Liver (tissue), 9 donors: ENCODE measurements around the gene ECSCR. TPM values are rescaled to one million over a fixed set of nuclear protein-coding genes. Genes with fewer than 3 reads are reported as not detected.

ENCODE experiments used
- DNase-seq: peaks from one replicate; pipeline ENCODE4 v3.0.0-alpha.2; 2017; ENCODE audit warnings: low spot score
- H3K27ac ChIP-seq, 2 donors: one replicate each; pipeline ENCODE4 v1.7.0; 2013; ENCODE audit warnings: inconsistent platforms in 2 of 2, low read length in 2 of 2, control low read depth in 1 of 2, low read depth in 1 of 2, mild to moderate bottlenecking in 1 of 2
- H3K27me3 ChIP-seq, 4 donors: one replicate each; pipeline versions ENCODE4 v1.6.1 to v1.7.0; 2013; ENCODE audit warnings: low read length in 3 of 4, inconsistent platforms in 1 of 4, mild to moderate bottlenecking in 1 of 4, moderate library complexity in 1 of 4; ENCODE audit not compliant: control insufficient read depth in 4 of 4, insufficient read depth in 4 of 4
- H3K36me3 ChIP-seq, 4 donors: one replicate each; pipeline versions ENCODE4 v1.6.1 to v1.7.0; 2013; ENCODE audit warnings: low read length in 3 of 4, mild to moderate bottlenecking in 3 of 4, low read depth in 1 of 4, moderate library complexity in 1 of 4; ENCODE audit not compliant: control insufficient read depth in 4 of 4, insufficient read depth in 3 of 4
- H3K4me1 ChIP-seq, 4 donors: one replicate each; pipeline versions ENCODE4 v1.6.1 to v1.7.0; 2013; ENCODE audit warnings: low read length in 3 of 4, mild to moderate bottlenecking in 3 of 4, moderate library complexity in 1 of 4; ENCODE audit not compliant: control insufficient read depth in 4 of 4, insufficient read depth in 4 of 4
- H3K4me3 ChIP-seq, 3 donors: one replicate each; pipeline versions ENCODE4 v1.6.1 to v1.7.0; 2013; ENCODE audit warnings: low read length in 3 of 3, control low read depth in 1 of 3, low read depth in 1 of 3, mild to moderate bottlenecking in 1 of 3
- H3K9ac ChIP-seq, 2 donors: one replicate each; pipeline ENCODE4 v1.7.0; 2013; ENCODE audit warnings: low read length in 2 of 2, mild to moderate bottlenecking in 2 of 2, moderate library complexity in 2 of 2, control low read depth in 1 of 2, low read depth in 1 of 2
- H3K9me3 ChIP-seq, 4 donors: one replicate each; pipeline versions ENCODE4 v1.6.1 to v1.7.0; 2013; ENCODE audit warnings: low read length in 3 of 4; ENCODE audit not compliant: control insufficient read depth in 4 of 4
- ATF3 ChIP-seq: IDR thresholded peaks from 2 replicates; pipeline ENCODE4 v1.6.1; 2016; ENCODE audit warnings: antibody characterized with exemption
- CTCF ChIP-seq: fragments of 150-350 bp; IDR thresholded peaks from 2 replicates; pipeline ENCODE4 v1.5.1; 2017; ENCODE audit warnings: improper control_type of control experiment, low read depth, low read length; ENCODE audit not compliant: missing input control
- EGR1 ChIP-seq, 2 donors: IDR thresholded peaks; 2 replicates each; pipeline ENCODE4 v1.6.1; 2016 to 2018; ENCODE audit warnings: antibody characterized with exemption in 2 of 2, low read depth in 2 of 2
- FOXA1 ChIP-seq: IDR thresholded peaks from 2 replicates; pipeline ENCODE4 v1.6.1; 2016; ENCODE audit warnings: antibody characterized with exemption
- FOXA2 ChIP-seq: IDR thresholded peaks from 2 replicates; pipeline ENCODE4 v1.6.1; 2016; ENCODE audit warnings: antibody characterized with exemption
- HNF4A ChIP-seq, 2 donors: conservative IDR thresholded peaks; 2 replicates each; pipeline ENCODE4 v1.6.1; 2016; ENCODE audit warnings: antibody characterized with exemption in 2 of 2, mild to moderate bottlenecking in 2 of 2
- HNF4G ChIP-seq: IDR thresholded peaks from 2 replicates; pipeline ENCODE4 v1.6.1; 2016; ENCODE audit warnings: antibody characterized with exemption
- JUND ChIP-seq, 2 donors: IDR thresholded peaks; 2 replicates each; pipeline ENCODE4 v1.6.1; 2016; ENCODE audit warnings: antibody characterized with exemption in 2 of 2
- NR2F2 ChIP-seq: IDR thresholded peaks from 2 replicates; pipeline ENCODE4 v1.6.1; 2016; ENCODE audit warnings: antibody characterized with exemption
- RAD21 ChIP-seq, 2 donors: IDR thresholded peaks; 2 replicates each; pipeline ENCODE4 v1.6.1; 2016; ENCODE audit warnings: antibody characterized with exemption in 2 of 2, mild to moderate bottlenecking in 2 of 2
- RXRA ChIP-seq, 2 donors: IDR thresholded peaks; 2 replicates each; pipeline ENCODE4 v1.6.1; 2017 to 2018; ENCODE audit warnings: antibody characterized with exemption in 2 of 2, mild to moderate bottlenecking in 1 of 2
- SP1 ChIP-seq: IDR thresholded peaks from 2 replicates; pipeline ENCODE4 v1.6.1; 2018; ENCODE audit warnings: antibody characterized with exemption, mild to moderate bottlenecking
- TAF1 ChIP-seq: conservative IDR thresholded peaks from 2 replicates; pipeline ENCODE4 v1.6.1; 2016; ENCODE audit warnings: antibody characterized with exemption, mild to moderate bottlenecking
- YY1 ChIP-seq: IDR thresholded peaks from 2 replicates; pipeline ENCODE4 v1.6.1; 2016; ENCODE audit warnings: antibody characterized with exemption, mild to moderate bottlenecking
- WGBS: extraction: QIAGEN DNeasy Blood & Tissue Kit; methylation state at CpG from one replicate; pipeline ENCODE4 v1.1.7; 2013; 5-methylcytosine and 5-hydroxymethylcytosine counted together
- polyA plus RNA-seq, 2 donors: library from polyadenylated mRNA; stranded (reverse) in 1 of 2; unstranded in 1 of 2; fragments of 200-250 nt in 1 of 2; fragments of >200 nt in 1 of 2; fragmentation: Nextera tagmentation in 1 of 2; extraction: Ambion mirVana in 1 of 2; gene quantifications; one replicate each; pipeline versions ENCODE4 v1.2.1 to v1.2.3, GENCODE V29; 2013 to 2015
- total RNA-seq, 2 donors: library from RNA; depleted of rRNA; stranded (reverse); fragments of >200 nt; gene quantifications; one replicate each; pipeline ENCODE4 v1.2.3, GENCODE V29; 2014
- TF ChIP-seq, protein P1 (sequence below): IDR thresholded peaks from 2 replicates; pipeline ENCODE4 v1.6.1; 2016; ENCODE audit warnings: antibody characterized with exemption
- TF ChIP-seq, protein P2 (sequence below): IDR thresholded peaks from 2 replicates; pipeline ENCODE4 v1.6.1; 2016; ENCODE audit warnings: antibody characterized with exemption
- TF ChIP-seq, protein P3 (sequence below): IDR thresholded peaks from 2 replicates; pipeline ENCODE4 v1.6.1; 2016; ENCODE audit warnings: antibody characterized with exemption, mild to moderate bottlenecking
- donor health status: healthy.
- donor health status: healthy.
- donor health status: healthy.
- donor health status: healthy.
- donor health status: healthy.

The ECSCR gene
- total and polyA plus RNA-seq, 4 donors, result 3.2 to 4.9 (median 3.5) TPM

GRCh38 chr5:139501381-139501780 is 38.8 kb upstream of the ECSCR start:
- Histone ChIP-seq H3K4me3 (no peak overlapping the region), H3K36me3 (no peaks in the 10 kb centered on the region), H3K4me1 (no peaks in the 10 kb centered on the region), H3K27ac (no peak overlapping the region), H3K9me3 (no peaks in the 10 kb centered on the region), H3K27me3 (peaks cover 0 to 2% (median 0%) of the 10 kb centered on the region in 4 donors), H3K9ac (no peak overlapping the region)
- no peak for DNase-seq
- WGBS, result 95% methylated on average over 4 of the region's 4 CpGs
- TF ChIP-seq TAF1 (no peak), NR2F2 (no peak), HNF4A (conservative IDR thresholded peaks at IDR 0.05) (no peak), HNF4G (no peak), SP1 (no peak), JUND (IDR thresholded peaks at IDR 0.05) (no peak), YY1 (no peak), FOXA2 (no peak), FOXA1 (no peak), EGR1 (IDR thresholded peaks at IDR 0.05; ENCODE audit: low read depth in 2 of 2) (no peak), ATF3 (no peak), RXRA (IDR thresholded peaks at IDR 0.05) (no peak), RAD21 (IDR thresholded peaks at IDR 0.05) (no peak)
- TF ChIP-seq, protein P1, sequence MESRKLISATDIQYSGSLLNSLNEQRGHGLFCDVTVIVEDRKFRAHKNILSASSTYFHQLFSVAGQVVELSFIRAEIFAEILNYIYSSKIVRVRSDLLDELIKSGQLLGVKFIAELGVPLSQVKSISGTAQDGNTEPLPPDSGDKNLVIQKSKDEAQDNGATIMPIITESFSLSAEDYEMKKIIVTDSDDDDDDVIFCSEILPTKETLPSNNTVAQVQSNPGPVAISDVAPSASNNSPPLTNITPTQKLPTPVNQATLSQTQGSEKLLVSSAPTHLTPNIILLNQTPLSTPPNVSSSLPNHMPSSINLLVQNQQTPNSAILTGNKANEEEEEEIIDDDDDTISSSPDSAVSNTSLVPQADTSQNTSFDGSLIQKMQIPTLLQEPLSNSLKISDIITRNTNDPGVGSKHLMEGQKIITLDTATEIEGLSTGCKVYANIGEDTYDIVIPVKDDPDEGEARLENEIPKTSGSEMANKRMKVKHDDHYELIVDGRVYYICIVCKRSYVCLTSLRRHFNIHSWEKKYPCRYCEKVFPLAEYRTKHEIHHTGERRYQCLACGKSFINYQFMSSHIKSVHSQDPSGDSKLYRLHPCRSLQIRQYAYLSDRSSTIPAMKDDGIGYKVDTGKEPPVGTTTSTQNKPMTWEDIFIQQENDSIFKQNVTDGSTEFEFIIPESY, result no peak
- TF ChIP-seq, protein P2, sequence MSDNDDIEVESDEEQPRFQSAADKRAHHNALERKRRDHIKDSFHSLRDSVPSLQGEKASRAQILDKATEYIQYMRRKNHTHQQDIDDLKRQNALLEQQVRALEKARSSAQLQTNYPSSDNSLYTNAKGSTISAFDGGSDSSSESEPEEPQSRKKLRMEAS, result no peak

GRCh38 chr5:139495638-139496435 is 33.3 kb upstream of the ECSCR start:
- Histone ChIP-seq H3K27ac (no peak overlapping the region), H3K4me1 (no peaks in the 10 kb centered on the region), H3K9me3 (no peaks in the 10 kb centered on the region), H3K9ac (no peak overlapping the region), H3K27me3 (no peaks in the 10 kb centered on the region), H3K4me3 (no peak overlapping the region), H3K36me3 (no peaks in the 10 kb centered on the region)
- no peak for DNase-seq
- whole genome bisulfite sequencing, result 93% methylated on average over 3 of the region's 3 CpGs
- no peak for TF ChIP-seq FOXA2
- TF ChIP-seq, protein P3, sequence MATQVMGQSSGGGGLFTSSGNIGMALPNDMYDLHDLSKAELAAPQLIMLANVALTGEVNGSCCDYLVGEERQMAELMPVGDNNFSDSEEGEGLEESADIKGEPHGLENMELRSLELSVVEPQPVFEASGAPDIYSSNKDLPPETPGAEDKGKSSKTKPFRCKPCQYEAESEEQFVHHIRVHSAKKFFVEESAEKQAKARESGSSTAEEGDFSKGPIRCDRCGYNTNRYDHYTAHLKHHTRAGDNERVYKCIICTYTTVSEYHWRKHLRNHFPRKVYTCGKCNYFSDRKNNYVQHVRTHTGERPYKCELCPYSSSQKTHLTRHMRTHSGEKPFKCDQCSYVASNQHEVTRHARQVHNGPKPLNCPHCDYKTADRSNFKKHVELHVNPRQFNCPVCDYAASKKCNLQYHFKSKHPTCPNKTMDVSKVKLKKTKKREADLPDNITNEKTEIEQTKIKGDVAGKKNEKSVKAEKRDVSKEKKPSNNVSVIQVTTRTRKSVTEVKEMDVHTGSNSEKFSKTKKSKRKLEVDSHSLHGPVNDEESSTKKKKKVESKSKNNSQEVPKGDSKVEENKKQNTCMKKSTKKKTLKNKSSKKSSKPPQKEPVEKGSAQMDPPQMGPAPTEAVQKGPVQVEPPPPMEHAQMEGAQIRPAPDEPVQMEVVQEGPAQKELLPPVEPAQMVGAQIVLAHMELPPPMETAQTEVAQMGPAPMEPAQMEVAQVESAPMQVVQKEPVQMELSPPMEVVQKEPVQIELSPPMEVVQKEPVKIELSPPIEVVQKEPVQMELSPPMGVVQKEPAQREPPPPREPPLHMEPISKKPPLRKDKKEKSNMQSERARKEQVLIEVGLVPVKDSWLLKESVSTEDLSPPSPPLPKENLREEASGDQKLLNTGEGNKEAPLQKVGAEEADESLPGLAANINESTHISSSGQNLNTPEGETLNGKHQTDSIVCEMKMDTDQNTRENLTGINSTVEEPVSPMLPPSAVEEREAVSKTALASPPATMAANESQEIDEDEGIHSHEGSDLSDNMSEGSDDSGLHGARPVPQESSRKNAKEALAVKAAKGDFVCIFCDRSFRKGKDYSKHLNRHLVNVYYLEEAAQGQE, result no peak
- TF ChIP-seq, protein P1, result no peak
- TF ChIP-seq NR2F2, result no peak
- no peak for TF ChIP-seq EGR1 (IDR thresholded peaks at IDR 0.05; ENCODE audit: low read depth in 2 of 2)
- TF ChIP-seq, protein P2, result no peak
- TF ChIP-seq ATF3, result no peak
- no peak for TF ChIP-seq YY1
- no peak for TF ChIP-seq CTCF
- no peak for TF ChIP-seq HNF4A (conservative IDR thresholded peaks at IDR 0.05)
- no peak for TF ChIP-seq JUND (IDR thresholded peaks at IDR 0.05)
